Panc1 (cell line): ENCODE results near the gene RGS3.

Experiments
- POLR2AphosphoS5 ChIP-seq: IDR thresholded peaks from 2 replicates; pipeline ENCODE4 v1.6.1; 2012; ENCODE audit warnings: mild to moderate bottlenecking, low read depth, low read length, moderate library complexity
- TCF7L2 ChIP-seq: IDR thresholded peaks from 2 replicates; pipeline ENCODE4 v1.6.1; 2011; ENCODE audit warnings: mild to moderate bottlenecking, low read depth, low read length, inconsistent platforms
- TF ChIP-seq, protein P1 (sequence below): fragments of 450-650 bp; IDR thresholded peaks from 2 replicates; pipeline ENCODE4 v1.5.1; 2017; ENCODE audit warnings: mild to moderate bottlenecking

DNA sequence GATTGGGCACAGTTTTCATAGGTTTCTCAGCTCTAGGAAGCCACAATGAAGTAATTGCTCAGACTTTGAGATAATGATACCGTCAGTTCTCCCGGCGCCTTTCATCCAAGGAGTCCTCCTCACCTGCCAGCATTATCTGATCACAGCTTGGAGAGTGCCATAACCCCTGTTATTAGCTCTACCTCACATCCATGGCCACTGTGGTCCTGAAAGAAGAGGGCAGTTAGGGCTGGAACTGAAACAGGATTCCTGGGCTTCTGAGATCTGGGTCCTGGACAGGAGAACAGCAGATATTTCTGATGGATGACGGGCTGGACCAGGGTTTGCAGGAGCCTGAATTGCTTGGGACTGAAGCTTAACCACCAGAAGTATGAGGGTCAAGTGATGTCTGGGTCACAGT, 13.5 kb downstream of the RGS3 start:
- TF ChIP-seq, protein P1, sequence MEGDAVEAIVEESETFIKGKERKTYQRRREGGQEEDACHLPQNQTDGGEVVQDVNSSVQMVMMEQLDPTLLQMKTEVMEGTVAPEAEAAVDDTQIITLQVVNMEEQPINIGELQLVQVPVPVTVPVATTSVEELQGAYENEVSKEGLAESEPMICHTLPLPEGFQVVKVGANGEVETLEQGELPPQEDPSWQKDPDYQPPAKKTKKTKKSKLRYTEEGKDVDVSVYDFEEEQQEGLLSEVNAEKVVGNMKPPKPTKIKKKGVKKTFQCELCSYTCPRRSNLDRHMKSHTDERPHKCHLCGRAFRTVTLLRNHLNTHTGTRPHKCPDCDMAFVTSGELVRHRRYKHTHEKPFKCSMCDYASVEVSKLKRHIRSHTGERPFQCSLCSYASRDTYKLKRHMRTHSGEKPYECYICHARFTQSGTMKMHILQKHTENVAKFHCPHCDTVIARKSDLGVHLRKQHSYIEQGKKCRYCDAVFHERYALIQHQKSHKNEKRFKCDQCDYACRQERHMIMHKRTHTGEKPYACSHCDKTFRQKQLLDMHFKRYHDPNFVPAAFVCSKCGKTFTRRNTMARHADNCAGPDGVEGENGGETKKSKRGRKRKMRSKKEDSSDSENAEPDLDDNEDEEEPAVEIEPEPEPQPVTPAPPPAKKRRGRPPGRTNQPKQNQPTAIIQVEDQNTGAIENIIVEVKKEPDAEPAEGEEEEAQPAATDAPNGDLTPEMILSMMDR, result no peak
- TF ChIP-seq TCF7L2, result no peak
- TF ChIP-seq POLR2AphosphoS5, result no peak
